ENCODE measurements around the gene LDLR. TPM values are rescaled to one million over a fixed set of nuclear protein-coding genes. Genes with fewer than 3 reads are reported as not detected.

LDLR gene
- total RNA-seq, 1 donor from 2014 or later, result 99.2 TPM

DNA sequence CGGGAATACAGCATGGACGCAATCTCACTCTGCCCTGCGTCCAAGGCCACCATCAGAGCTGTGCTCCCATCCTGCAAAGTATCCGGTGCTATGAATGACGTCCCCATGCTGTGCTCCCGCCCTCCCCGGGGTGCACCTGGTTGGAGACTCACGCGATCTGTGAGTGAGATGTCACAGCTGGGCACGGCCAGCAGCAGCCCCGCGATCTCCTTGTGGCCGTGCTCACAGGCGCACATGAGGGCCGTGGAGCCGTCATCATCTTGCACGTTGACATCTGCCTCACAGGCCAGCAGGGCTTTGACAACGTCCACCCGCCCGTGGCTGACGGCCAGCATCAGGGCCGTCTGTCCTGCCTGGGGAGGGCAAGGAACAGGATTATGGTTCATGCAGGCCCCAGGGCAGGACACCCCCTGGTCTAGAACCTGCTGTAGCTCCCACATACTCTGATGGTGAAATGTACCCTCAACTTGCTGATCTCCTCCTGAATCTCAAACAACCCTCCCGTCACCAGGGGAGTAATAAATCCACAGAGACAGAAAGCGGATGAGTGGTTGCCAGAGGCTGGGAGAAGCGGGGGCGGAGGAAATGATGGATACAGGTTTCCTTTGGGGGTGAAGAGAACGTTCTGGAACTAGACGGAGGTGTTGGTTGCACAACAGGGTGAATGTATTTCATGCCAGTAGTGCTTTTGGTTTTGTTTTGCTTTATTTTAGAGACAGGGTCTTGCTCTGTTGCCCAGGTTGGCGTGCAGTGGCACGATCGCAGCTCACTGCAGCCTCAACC, 80.8 kb downstream of the LDLR start:
- TF ChIP-seq, protein P1, sequence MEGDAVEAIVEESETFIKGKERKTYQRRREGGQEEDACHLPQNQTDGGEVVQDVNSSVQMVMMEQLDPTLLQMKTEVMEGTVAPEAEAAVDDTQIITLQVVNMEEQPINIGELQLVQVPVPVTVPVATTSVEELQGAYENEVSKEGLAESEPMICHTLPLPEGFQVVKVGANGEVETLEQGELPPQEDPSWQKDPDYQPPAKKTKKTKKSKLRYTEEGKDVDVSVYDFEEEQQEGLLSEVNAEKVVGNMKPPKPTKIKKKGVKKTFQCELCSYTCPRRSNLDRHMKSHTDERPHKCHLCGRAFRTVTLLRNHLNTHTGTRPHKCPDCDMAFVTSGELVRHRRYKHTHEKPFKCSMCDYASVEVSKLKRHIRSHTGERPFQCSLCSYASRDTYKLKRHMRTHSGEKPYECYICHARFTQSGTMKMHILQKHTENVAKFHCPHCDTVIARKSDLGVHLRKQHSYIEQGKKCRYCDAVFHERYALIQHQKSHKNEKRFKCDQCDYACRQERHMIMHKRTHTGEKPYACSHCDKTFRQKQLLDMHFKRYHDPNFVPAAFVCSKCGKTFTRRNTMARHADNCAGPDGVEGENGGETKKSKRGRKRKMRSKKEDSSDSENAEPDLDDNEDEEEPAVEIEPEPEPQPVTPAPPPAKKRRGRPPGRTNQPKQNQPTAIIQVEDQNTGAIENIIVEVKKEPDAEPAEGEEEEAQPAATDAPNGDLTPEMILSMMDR (IDR thresholded peaks at IDR 0.05; ENCODE audit: unreplicated experiment), result no peak
- no peaks in the 10 kb centered on the region for H3K27me3 Mint-ChIP-seq (ENCODE audit: low read depth)
- H3K36me3 Mint-ChIP-seq, result peaks cover 45% of the 10 kb centered on the region
- H3K27ac Mint-ChIP-seq, result no peak overlapping the region
- H3K9me3 Mint-ChIP-seq, result no peaks in the 10 kb centered on the region
- H3K4me3 Mint-ChIP-seq, result no peak overlapping the region
- H3K4me1 Mint-ChIP-seq, result no peaks in the 10 kb centered on the region
- no peak for DNase-seq (ENCODE audit: low spot score in 2 of 2, unreplicated experiment in 2 of 2)

DNA sequence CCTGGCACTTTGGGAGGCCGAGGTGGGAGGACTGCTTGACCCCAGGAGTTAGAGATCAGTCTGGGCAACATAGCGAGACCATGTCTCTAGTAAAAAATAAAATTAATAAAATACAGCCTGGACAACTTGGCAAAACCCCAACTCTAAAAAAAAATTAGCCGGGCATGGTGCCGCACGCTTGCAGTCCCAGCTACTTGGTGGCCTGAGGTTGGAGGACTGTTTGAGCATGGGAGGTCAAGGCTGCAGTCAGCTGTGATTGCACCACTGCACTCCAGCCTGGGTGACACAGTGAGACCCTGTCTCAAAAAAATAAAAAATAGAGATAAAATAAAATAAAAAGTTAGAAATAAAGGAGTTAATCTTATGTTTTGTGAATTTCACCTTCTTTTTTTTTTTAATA, 81.9 kb downstream of the LDLR start:
- no peaks in the 10 kb centered on the region for H3K27me3 Mint-ChIP-seq (ENCODE audit: low read depth)
- no peaks in the 10 kb centered on the region for H3K9me3 Mint-ChIP-seq
- no peak overlapping the region for H3K4me3 Mint-ChIP-seq
- peaks cover 40% of the 10 kb centered on the region for H3K36me3 Mint-ChIP-seq
- no peaks in the 10 kb centered on the region for H3K4me1 Mint-ChIP-seq
- TF ChIP-seq, protein P1 (IDR thresholded peaks at IDR 0.05; ENCODE audit: unreplicated experiment), result no peak
- no peak for DNase-seq (ENCODE audit: low spot score in 2 of 2, unreplicated experiment in 2 of 2)
- no peak overlapping the region for H3K27ac Mint-ChIP-seq

DNA sequence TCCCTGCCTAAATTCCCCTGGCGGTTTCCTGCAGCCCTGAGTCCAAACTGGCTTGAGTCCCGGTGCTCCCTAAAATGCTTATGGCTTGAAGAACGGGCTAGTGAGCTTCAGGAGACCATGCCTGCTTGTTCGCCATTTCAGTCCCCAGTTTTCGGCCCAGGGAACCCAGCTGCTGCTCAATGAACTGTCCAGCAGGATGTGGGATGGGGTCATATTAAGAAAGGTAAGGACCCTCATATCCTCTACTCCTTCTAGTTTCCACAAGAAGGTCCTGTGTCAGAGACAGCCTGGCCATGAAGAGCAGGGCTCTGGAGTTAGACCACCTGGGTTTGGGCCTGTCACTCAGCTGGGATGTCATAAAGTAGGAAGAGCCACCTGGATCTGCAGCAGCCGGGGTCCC, 83.3 kb downstream of the LDLR start:
- no peaks in the 10 kb centered on the region for H3K9me3 Mint-ChIP-seq
- TF ChIP-seq, protein P1 (IDR thresholded peaks at IDR 0.05; ENCODE audit: unreplicated experiment), result no peak
- no peak overlapping the region for H3K4me3 Mint-ChIP-seq
- H3K27me3 Mint-ChIP-seq (ENCODE audit: low read depth), result no peaks in the 10 kb centered on the region
- H3K4me1 Mint-ChIP-seq, result no peaks in the 10 kb centered on the region
- DNase-seq (ENCODE audit: low spot score in 2 of 2, unreplicated experiment in 2 of 2), result no peak
- H3K36me3 Mint-ChIP-seq, result peaks cover 41% of the 10 kb centered on the region
- H3K27ac Mint-ChIP-seq, result no peak overlapping the region

DNA sequence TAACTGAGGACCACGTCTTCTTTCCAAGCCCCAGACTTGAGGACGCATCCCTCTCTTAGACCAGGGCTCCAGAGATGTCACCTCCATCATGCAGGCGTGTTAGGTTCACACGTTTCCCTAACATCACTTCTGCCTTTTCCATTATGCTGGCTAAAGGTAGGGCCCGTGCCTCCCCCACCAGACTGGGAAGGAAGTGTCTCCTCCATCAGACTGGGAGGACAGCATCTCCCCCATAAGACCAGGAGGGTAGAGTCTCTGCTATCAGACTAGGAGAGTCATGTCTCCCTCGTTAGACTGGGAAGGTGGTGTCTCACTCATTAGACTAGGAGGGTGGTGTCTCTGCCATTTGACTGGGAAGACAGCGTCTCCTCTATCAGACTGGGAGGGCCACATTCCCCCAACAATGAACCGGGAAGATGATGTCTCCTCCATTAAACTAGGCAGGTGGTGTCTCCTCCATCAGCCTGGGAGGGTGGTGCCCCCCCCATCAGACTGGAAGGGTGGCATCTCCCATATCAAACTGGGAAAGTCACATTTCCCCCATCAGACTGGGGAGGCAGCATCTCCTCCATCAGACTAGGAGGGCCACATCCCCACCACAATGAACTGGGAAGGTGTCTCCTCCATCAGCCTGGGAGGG, 84.4 kb downstream of the LDLR start:
- Mint-ChIP-seq H3K9me3 (no peaks in the 10 kb centered on the region), H3K4me1 (no peaks in the 10 kb centered on the region), H3K36me3 (peaks cover 36% of the 10 kb centered on the region), H3K4me3 (no peak overlapping the region), H3K27me3 (ENCODE audit: low read depth) (no peaks in the 10 kb centered on the region), H3K27ac (no peak overlapping the region)
- TF ChIP-seq, protein P1 (IDR thresholded peaks at IDR 0.05; ENCODE audit: unreplicated experiment), result no peak
- no peak for DNase-seq (ENCODE audit: low spot score in 2 of 2, unreplicated experiment in 2 of 2)

DNA sequence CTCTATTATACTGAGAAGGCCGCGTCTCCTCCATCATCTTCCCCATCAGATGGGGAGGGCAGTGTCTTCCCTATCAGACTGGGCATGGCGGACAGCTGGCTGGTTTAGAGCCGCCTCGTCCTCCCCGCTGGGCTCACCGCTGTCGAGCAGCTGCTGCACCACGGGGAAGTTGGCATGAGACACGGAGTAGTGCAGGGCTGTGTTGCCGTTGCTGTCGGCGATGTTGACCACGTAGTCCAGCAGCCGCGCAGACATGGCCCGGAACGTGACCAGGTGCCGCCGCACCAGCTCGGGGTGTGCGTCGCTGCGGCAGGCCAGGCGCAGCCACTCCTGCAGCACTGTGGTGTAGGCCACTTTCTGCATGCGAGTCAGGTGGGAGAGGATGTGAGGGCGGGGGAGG, 85.1 kb downstream of the LDLR start:
- Mint-ChIP-seq H3K4me1 (no peaks in the 10 kb centered on the region), H3K27ac (no peak overlapping the region), H3K4me3 (no peak overlapping the region), H3K9me3 (no peaks in the 10 kb centered on the region), H3K27me3 (ENCODE audit: low read depth) (no peaks in the 10 kb centered on the region), H3K36me3 (peaks cover 34% of the 10 kb centered on the region)
- TF ChIP-seq, protein P1 (IDR thresholded peaks at IDR 0.05; ENCODE audit: unreplicated experiment), result no peak
- DNase-seq (ENCODE audit: low spot score in 2 of 2, unreplicated experiment in 2 of 2), result no peak

Data from mesothelial cell of epicardium (in vitro differentiated cells).